Fibroblast of gingiva (primary cell): Measurements from ENCODE around the gene DIAPH1.
A peak's percentile ranks its signal among the peaks of the same experiment; 100 is the strongest.

Experiments used
- DNase-seq: peaks from one replicate; pipeline ENCODE4 v3.0.0-alpha.2; 2011; ENCODE audit warnings: low read depth

DIAPH1 gene

DNA sequence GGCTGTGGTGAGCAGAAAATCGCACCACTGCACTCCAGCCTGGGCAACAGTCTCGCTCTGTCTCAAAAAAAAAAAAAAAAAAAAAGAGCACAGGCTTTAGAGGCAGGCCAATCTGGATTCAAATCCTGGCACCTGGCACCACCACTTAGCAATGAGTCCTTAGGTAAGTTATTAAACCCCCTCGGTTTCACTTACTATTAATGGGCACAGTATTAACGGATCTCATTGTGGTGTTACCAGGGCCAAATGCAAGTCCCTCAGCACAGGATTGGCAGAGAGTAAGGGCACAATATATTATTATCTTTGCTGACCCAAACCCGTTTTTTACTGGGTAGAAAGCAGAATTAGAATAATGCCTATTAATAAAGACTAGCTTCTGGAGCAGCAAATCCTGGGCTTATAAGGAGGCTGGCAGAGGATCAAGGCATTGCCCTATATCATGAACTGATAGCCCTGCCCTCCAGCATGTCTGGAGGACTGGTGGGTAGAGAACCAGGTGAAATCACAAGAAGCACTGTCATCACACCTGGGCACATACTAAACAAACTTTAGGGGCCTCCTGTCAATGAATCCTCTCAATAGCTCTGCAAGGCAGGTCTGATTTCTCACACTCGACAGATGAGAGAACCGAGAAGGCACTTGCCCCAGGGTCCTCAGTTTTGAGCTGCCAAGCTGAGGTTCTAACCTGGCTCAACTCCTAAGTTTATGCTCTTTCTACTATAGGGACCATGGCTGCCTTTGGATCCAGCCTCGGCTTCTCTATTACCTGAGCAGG lies 112.2 kb downstream of the DIAPH1 start:
- DNase-seq, result no peak

DNA sequence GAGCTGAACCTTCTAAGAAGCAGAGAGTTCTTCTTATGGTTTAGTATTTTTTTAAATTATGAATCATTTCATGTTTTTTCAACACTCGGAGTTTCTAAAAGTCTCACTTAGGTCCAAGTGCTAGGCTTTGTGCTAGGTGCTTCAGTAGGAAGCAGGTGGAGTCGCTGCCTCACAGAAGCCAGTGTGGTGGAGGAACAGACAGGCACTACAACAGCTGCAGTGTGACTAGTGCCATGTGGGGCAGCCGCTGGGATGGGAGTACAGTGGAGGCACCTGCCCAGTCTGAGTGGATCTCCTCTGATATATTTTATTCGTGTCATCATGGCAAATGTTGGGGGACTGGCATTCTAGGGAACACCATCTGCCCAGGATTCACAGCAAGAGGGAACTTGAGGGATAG lies 114.6 kb downstream of the DIAPH1 start:
- no peak for DNase-seq

DNA sequence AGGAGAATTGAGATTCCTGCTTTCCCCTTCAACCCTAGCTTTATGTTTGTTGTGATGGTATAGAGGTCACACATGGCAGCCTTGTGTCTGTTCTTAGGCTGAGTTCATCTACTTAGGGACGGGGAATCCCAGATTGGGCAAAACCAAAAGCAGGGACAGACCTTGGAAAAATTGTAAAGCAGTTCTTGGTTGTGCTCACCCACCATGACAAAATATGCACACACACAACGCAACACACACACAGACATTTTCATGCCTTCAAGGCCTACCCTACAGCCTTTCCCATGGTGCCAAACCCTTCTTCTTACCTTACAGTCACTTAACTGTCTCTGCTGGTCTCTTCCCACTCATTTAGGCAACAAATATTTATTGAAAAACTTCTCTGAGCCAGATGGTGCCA lies 115.1 kb downstream of the DIAPH1 start:
- no peak for DNase-seq

DNA sequence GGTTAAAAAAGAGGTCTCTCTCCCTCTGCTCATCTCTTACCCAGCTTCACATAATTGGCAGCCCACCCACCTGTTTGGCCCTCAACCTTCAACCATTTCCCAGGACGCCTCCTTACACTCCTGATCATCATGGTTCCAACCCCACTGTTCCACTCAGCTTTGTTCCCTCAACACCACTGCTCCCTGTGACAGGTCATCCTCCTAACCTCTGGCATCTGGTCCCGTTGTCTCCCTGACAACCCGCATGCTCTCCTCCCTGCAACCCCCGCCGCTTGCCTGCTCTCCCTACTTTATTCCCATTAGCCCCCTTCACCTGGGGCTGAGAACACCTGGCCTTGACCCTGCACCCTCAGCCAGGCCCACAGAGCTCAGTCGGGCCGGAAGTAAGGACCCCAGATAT lies 117.0 kb downstream of the DIAPH1 start:
- DNase-seq, result no peak

DNA sequence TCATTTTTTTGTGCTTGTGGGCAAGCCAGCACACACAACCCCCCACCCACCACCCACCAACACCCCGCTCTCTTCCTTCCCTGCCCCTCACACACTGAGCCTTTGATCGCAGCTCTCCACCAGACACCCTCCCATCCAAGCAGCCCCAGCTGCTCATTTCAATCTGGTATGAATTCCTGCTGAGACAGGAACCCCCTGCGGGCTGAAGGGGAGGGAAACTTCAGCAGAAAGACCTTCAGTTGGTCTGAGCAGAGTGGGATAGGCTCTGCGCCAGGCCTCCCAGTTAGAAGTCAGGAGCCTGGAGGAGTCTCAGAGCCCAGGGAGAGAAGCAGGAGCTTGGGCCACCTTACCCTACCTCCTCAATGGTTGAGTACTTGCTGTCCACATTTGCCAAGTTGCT lies 122.8 kb downstream of the DIAPH1 start:
- DNase-seq, result no peak

DNA sequence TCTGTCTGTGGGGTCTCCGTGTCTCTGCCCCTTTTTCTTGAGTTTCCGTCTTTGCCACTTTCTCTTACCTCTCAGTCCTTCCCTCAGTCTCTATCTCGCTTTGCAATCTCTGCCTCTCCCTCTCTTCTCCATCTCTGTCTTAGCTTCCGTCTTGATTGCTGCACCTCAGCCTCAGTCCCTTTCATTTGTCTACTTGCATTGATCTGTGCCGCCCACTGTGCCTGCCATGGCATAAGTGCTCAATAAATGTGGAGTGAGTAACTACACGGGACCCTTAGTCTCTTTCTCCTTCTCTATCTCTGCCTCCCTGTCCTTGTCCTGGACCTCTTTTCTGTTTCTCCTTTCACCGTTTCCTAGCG lies 123.4 kb downstream of the DIAPH1 start:
- DNase-seq, result no peak

DNA sequence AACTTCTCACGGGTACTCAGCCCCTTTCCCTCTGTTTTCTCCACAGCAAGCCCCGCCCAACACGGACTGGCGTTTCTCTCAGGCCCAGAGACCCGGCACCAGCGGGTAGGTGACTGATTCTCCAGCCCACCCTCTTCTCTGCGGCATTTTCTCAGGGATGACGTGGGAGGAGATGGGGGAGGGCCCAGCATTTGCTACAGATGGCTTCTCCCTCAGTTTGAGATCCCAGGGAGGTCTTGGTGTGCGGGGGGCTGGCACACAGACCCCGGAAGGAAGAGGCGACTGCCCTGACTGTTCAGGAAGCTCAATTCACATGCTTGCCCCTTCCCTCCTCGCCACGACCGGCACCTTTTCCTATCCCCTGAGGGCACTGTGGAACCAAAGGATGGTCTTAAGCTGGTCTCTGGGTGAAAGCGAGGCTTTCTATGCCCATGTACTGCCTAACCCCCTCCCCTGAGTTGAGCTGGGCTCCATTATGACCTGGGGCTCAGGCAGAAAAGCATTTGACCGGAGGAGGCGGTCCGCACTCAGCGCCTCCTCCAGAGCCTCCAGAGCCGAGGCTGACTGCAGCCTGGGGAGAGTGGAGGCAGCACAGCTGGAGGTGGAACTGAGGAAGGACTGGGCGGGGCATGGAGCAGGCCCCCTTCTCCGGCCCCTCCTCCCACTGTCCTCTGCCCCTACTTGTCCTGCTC lies 123.9 kb downstream of the DIAPH1 start:
- no peak for DNase-seq

DNA sequence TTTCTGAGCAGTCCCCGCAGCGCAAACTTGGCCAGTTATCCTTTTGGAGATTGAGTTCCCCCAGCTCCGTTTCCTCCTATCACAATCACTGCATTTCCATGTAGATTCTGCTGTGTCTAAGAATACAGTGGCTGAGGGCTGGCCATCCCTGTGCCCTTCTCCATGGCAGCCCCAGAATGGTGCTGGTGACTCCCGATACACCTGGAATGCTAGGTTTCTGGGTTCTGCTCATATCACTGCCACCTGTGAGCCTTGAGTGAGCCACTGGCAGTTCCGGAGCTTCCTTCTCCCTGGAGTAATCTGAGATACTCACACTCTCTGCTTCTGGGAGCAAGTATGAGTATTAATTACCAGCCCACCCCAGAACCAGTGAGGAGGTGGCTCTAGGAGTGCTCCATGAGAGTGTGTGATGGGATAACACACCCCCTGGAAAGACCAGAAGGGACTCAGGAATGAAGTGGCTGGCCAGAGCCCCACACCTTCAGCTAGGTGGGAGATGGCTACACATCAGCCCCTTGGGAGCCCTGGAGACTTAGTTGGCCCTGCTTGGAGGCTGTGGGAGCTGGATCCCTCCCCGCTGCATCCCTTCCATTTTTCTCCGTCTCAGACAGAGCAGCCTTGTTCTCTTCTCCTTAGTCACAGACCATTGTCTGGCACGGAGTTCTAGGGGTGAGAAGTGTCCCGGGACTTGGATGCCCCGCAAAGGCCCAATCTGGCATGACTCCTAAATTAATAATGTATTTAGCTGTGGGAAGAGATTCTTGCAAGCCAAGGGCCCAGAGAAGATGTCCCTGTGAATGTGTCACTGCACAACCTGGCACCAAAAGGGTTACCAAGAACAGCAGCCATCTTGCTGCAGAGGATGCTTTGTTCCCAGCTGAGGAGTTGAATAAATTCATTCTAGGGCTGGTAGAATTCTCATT lies 125.0 kb downstream of the DIAPH1 start:
- peak; percentile 30 for DNase-seq

DNA sequence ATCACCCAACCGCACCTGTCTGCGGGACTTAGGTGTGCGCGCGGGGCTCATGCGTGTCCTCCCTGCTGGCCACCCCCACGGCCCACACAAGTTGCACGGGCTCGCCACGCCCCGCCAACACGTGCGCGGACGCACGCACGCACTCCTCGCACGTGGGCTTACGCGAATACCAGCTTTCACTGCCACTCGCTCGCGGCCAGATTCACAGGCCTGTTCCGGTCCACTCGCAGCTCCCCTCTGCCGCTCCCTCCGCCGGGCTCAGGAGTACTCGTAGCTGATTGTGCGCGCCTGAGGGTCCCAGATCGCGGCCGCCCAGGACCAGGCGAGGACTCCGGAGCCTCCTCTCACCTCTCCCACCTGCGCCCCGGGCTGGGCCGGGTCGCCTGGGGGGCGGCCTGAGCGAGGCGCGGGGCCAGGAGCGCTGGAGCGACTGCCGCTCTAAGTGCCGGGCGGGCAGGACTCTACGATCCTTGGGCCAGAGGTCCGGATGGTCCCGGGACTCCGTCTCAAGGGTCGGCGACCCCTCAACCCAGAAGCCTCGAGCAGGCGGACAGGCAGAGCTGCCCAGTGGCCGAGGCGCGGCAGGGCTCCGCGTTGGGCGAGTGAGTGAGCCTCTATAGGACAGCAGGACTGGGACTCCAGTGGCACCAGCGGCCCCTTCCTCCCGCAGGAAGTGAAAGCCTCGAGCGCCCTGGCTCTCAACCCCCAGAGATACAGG lies 126.5 kb downstream of the DIAPH1 start:
- DNase-seq, result no peak

DNA sequence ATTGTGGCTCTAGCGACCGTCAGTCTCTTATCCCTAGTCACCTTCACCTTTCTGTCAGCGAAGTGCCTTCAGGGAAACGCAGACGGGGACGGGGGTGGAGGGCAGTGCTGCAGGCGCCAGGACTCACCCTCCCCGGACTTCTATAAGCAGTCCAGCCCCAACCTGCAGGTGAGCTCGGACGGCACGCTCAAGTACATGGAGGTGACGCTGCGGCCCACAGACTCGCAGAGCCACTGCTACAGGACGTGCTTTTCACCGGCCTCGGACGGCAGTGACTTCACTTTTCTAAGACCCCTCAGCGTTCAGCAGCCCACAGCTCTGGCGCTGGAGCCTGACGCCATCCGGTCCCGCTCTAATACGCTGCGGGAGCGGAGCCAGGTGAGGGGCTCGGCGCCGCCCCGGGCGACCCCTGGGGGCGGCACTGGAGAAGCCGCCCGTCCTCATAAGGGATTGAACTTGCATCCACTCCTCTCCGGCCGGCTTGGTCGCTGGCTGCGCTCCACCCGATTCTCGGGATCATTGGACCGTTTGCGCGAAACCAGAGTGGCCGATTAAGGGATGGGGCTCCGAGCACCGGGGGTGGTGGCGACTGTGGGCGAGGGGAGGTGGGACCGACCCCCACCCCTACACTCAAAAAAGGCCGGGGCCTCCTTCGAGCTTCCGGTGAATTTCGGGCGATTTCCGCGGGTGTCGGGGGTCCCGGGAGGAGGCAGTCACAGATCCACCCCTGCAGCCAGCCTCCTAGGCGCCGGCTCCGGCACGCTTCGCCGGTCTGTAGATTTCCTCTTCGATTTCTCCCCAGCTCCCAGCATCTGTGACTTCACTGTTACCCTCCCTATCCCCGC lies 127.3 kb downstream of the DIAPH1 start:
- no peak for DNase-seq

DNA sequence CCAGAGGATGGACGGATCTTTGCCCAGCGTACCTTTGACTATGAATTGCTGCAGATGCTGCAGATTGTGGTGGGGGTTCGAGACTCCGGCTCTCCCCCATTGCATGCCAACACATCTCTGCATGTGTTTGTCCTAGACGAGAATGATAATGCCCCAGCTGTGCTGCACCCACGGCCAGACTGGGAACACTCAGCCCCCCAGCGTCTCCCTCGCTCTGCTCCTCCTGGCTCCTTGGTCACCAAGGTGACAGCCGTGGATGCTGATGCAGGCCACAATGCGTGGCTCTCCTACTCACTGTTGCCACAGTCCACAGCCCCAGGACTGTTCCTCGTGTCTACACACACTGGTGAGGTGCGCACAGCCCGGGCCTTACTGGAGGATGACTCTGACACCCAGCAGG lies 128.0 kb downstream of the DIAPH1 start:
- no peak for DNase-seq

DNA sequence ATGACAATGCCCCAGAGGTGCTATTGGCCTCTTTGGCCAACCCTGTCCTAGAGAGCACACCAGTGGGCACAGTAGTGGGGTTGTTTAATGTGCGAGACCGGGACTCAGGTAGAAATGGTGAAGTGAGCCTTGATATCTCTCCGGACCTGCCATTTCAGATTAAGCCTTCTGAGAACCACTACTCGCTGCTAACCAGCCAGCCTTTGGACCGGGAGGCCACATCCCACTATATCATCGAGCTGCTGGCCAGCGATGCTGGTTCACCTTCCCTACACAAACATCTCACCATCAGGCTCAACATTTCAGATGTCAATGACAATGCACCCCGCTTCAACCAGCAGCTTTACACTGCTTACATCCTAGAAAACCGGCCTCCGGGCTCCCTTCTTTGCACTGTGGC lies 128.5 kb downstream of the DIAPH1 start:
- DNase-seq, result no peak

DNA sequence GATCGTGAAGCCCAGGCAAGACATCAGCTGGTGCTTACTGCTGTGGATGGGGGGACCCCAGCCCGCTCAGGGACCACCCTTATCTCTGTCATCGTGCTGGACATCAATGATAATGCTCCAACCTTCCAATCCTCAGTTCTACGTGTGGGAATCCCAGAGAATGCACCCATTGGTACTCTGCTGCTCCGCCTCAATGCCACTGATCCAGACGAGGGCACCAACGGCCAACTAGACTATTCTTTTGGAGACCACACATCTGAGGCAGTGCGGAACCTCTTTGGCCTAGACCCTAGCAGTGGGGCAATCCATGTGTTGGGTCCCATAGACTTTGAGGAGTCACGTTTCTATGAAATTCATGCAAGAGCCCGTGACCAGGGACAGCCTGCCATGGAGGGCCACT lies 129.0 kb downstream of the DIAPH1 start:
- DNase-seq, result no peak

DNA sequence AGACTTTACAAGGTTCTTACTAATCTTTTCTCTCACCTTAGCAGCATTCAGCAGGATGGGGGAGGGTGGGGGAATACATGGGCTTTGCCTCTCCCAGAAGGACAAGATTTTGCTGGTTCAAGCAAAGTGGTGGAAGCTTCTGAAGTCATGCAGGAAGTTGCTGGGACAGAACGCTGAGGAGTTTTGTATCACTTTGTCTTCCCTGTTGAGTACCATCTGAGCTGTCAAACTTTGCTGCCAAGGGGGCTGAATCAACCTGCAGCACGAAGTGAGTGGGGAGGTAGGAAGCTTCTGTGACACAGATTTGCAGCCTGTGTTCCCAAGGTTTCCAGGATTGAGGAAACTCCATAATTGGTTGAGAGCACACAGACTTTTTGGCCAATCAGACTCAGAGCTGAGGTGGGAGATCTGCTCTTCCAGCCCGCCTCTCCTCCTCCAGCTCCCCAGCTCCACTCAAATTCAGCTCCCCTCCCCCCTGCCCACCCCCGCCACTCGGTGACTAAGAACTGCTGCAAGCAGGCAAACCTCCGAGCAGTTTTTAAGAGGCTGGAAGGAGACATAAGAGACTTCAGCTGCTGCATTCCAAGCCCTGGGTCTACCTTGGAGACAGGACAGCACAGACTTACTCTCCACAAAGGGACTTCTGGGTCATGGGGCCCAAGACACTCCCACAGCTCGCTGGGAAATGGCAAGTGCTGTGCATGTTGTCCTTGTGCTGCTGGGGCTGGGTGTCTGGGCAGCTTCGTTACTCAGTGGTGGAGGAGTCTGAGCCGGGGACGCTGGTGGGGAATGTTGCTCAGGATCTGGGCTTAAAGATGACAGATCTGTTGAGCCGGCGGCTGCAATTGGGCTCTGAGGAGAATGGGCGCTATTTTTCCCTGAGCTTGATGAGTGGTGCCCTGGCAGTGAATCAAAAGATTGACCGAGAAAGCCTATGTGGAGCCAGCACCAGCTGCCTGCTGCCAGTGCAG lies 129.9 kb downstream of the DIAPH1 start, which contains the start of gene PCDHGC5:
TSS of gene PCDHGC5 (plus strand) at position 491 of the 971 bp plus-strand sequence. CDS start at position 651, 160 bp downstream.
- peak; percentile 22 for DNase-seq

DNA sequence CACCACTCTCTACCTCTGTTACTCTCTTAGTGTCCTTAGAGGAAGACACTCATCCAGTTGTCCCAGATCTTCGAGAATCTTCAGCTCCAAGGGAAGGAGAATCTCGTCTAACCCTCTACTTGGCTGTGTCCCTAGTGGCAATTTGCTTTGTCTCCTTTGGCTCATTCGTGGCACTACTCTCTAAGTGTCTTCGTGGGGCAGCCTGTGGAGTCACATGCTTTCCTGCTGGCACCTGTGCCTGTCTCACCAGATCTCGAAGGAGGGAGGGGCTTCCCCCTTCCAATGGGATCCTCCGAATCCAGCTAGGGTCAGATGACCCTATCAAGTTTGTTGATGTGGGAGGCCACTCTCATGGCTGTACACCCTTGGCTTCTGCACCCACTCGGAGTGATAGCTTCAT lies 131.7 kb downstream of the DIAPH1 start:
- no peak for DNase-seq

DNA sequence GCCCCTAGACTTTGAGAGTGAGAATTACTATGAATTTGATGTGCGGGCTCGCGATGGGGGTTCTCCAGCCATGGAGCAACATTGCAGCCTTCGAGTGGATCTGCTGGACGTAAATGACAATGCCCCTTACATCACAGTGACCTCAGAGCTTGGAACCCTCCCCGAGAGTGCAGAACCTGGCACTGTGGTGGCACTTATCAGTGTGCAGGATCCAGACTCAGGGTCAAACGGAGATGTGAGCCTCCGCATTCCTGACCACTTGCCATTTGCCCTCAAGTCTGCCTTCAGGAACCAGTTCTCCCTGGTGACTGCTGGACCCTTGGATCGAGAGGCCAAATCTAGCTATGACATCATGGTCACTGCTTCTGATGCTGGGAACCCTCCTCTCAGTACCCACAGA lies 132.7 kb downstream of the DIAPH1 start:
- DNase-seq, result no peak

DNA sequence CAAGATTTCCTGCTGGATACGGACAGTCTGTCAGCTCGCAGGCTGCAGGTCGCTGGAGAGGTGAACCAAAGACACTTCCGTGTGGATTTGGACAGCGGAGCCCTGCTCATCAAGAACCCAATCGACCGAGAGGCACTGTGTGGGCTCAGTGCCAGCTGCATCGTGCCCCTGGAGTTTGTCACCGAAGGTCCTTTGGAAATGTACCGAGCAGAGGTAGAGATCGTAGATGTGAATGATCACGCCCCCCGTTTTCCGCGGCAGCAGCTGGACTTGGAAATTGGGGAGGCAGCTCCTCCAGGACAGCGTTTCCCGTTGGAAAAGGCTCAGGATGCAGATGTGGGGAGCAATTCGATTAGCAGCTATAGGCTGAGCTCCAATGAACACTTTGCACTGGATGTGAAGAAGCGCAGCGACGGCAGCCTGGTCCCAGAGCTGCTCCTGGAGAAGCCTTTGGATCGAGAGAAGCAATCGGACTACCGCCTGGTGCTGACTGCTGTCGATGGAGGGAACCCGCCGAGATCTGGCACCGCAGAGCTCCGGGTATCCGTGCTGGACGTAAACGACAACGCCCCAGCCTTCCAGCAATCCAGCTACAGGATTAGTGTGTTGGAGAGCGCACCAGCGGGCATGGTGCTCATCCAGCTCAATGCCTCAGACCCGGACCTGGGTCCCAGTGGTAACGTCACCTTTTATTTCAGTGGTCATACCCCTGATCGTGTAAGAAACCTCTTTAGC lies 133.3 kb downstream of the DIAPH1 start:
- no peak for DNase-seq

DNA sequence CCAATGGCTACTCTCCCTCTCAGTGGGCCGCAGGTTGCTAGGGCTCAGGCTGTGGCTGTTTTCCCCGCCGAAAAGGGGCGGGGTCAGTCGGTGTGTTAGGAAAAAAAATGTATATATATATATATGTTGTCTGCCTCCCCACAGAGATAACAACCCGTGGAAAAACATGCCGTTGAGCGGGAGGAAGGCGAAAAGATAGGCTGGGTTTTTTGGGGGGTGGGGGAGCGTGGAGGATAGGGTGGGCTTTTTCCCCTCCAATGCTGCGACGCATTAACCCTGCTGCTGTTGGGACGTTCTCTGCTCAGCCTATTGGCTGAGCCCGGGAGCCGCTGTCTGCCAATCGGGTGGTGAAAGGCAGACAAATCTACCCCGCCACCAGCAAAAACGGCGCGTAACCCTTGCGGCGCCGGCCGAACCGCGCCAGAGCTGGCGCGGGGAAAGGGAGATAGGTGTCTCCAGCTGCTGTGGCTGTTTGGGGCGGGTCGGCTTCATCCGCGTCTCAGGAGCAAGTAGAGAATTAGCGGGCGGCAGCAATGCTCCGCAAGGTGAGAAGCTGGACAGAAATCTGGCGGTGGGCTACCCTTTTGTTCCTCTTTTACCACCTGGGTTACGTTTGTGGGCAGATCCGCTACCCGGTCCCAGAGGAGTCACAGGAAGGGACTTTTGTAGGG lies 134.0 kb downstream of the DIAPH1 start, which contains the start of gene PCDHGC4:
TSS of gene PCDHGC4 (plus strand) at position 390 of the 671 bp plus-strand sequence. CDS start at position 534, 144 bp downstream.
- no peak for DNase-seq

DNA sequence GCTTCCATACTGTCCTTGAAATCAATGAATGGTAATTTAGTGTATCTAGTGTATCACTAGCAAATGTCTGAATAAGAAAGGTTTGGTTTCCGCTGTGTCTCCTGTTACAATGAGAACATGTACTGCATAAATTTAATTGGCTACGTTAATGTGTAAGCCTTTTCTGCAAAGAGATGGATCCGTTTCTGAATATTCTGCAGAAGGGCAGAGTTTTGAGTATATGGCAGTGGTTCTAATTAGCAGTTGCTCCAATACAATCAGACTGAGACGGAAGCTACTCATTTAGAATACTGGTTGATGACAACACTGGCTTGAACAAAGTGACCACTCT lies 134.5 kb downstream of the DIAPH1 start:
- DNase-seq, result no peak
